H1 (cell line): ENCODE results near the gene ARHGEF11. TPM values are rescaled to one million over a fixed set of nuclear protein-coding genes. Genes with fewer than 3 reads are reported as not detected.

Experiments
- CTCF ChIA-PET: fragments of 300-600 bp; sonication (Branson Sonifier 250); formaldehyde crosslinking; loops from one replicate; lab custom pipeline; 2021; ENCODE audit not compliant: partially characterized antibody; lab: Charles Lee
- POLR2A ChIA-PET: fragments of 300-600 bp; sonication (Branson Sonifier 250); formaldehyde crosslinking; loops from one replicate; lab custom pipeline; 2021; ENCODE audit warnings: inconsistent platforms; ENCODE audit not compliant: partially characterized antibody; lab: Charles Lee
- DNase-seq, 2 experiments: peaks; one replicate each; pipeline versions ENCODE4 v3.0.0 to v3.0.0-alpha.2; 2010 to 2022; ENCODE audit warnings: low spot score in 2 of 2, low read depth in 1 of 2, mixed read lengths in 1 of 2
- FAIRE-seq: peaks from 2 replicates; lab custom pipeline; 2011; peaks lifted over from hg19 to GRCh38; lab: Jason Lieb, UNC
- H2AFZ ChIP-seq: 2 replicates; pipeline ENCODE4 v1.8.1; 2012; ENCODE audit warnings: low read length, inconsistent platforms
- H2AK5ac ChIP-seq: 2 replicates; pipeline ENCODE4 v1.6.1; 2013; ENCODE audit warnings: low read depth, low read length
- H2BK120ac ChIP-seq: replicated peaks from 2 replicates; pipeline ENCODE3; 2013; ENCODE audit warnings: low read depth, low read length, inconsistent platforms
- H2BK12ac ChIP-seq: 2 replicates; pipeline ENCODE4 v1.6.1; 2013; ENCODE audit warnings: low read depth, low read length
- H2BK15ac ChIP-seq: 2 replicates; pipeline ENCODE4 v1.6.1; 2013; ENCODE audit warnings: low read length
- H2BK20ac ChIP-seq: 2 replicates; pipeline ENCODE4 v1.6.1; 2013; ENCODE audit warnings: low read length
- H2BK5ac ChIP-seq: 2 replicates; pipeline ENCODE4 v1.6.1; 2013; ENCODE audit warnings: low read depth, low read length
- H3K14ac ChIP-seq: 2 replicates; pipeline ENCODE4 v1.6.1; 2013; ENCODE audit warnings: inconsistent platforms; ENCODE audit not compliant: insufficient read length
- H3K18ac ChIP-seq: 2 replicates; pipeline ENCODE4 v1.6.1; 2013; ENCODE audit warnings: low read length; ENCODE audit errors: extremely low read depth
- H3K23ac ChIP-seq: 2 replicates; pipeline ENCODE4 v1.6.1; 2013; ENCODE audit warnings: inconsistent platforms; ENCODE audit not compliant: insufficient read length
- H3K23me2 ChIP-seq: 2 replicates; pipeline ENCODE4 v1.6.1; 2013; ENCODE audit warnings: low read depth, low read length
- H3K27ac ChIP-seq: 2 replicates; pipeline ENCODE4 v1.6.1; 2011; ENCODE audit warnings: low read depth, low read length, inconsistent platforms
- H3K27me3 ChIP-seq, 4 experiments: replicated peaks in 1 of 4; 1 replicate in 1 of 4; 2 replicates in 3 of 4; pipeline versions ENCODE4 v1.6.1 to v1.8.1; 2011 to 2013; ENCODE audit warnings: low read length in 3 of 4, mild to moderate bottlenecking in 3 of 4, inconsistent platforms in 2 of 4, mixed read lengths in 2 of 4, moderate library complexity in 1 of 4; ENCODE audit not compliant: control insufficient read depth in 3 of 4, insufficient read depth in 3 of 4; ENCODE audit errors: extremely low read depth in 1 of 4
- H3K36me3 ChIP-seq, 4 experiments: 2 replicates each; pipeline versions ENCODE4 v1.6.1 to v1.8.1; 2011 to 2013; ENCODE audit warnings: mild to moderate bottlenecking in 4 of 4, low read length in 3 of 4, moderate library complexity in 2 of 4, control low read depth in 1 of 4, inconsistent platforms in 1 of 4; ENCODE audit not compliant: insufficient read depth in 4 of 4, control insufficient read depth in 2 of 4
- H3K4ac ChIP-seq: replicated peaks from 2 replicates; pipeline ENCODE3; 2013; ENCODE audit warnings: low read length, low read depth, mixed read lengths, inconsistent platforms; ENCODE audit not compliant: insufficient read length
- H3K4me1 ChIP-seq, 4 experiments: replicated peaks in 1 of 4; 1 replicate in 1 of 4; 2 replicates in 3 of 4; pipeline versions ENCODE4 v1.6.1 to v1.8.1; 2011 to 2013; ENCODE audit warnings: low read length in 3 of 4, inconsistent platforms in 2 of 4, mixed read lengths in 1 of 4; ENCODE audit not compliant: insufficient read depth in 4 of 4, control insufficient read depth in 3 of 4
- H3K4me2 ChIP-seq, 2 experiments: 2 replicates each; pipeline versions ENCODE4 v1.6.1 to v1.8.1; 2011 to 2013; ENCODE audit warnings: low read depth in 2 of 2, low read length in 2 of 2, control low read depth in 1 of 2, inconsistent platforms in 1 of 2, mild to moderate bottlenecking in 1 of 2; ENCODE audit not compliant: insufficient read depth in 1 of 2
- H3K4me3 ChIP-seq, 4 experiments: fragments of 200-600, 300-600 bp in 1 of 4; sonication (generic), shearing (Covaris generic), sonication (Bioruptor Twin) in 1 of 4; 2 replicates each; pipeline versions ENCODE4 v1.5.1 to v1.8.1; 2011 to 2016; ENCODE audit warnings: low read length in 4 of 4, low read depth in 3 of 4, control low read depth in 2 of 4, inconsistent platforms in 2 of 4, mild to moderate bottlenecking in 2 of 4, mixed read lengths in 1 of 4, moderate library complexity in 1 of 4; ENCODE audit not compliant: insufficient read depth in 2 of 4; ENCODE audit errors: extremely low read depth in 1 of 4
- H3K56ac ChIP-seq: replicated peaks from 2 replicates; pipeline ENCODE3; 2013; ENCODE audit warnings: low read depth, mild to moderate bottlenecking, mixed read lengths, low read length, inconsistent platforms; ENCODE audit not compliant: insufficient read length
- H3K79me1 ChIP-seq: 2 replicates; pipeline ENCODE4 v1.6.1; 2013; ENCODE audit warnings: low read depth, low read length, control low read depth
- H3K79me2 ChIP-seq, 2 experiments: 2 replicates each; pipeline versions ENCODE4 v1.6.1 to v1.8.1; 2012 to 2013; ENCODE audit warnings: low read length in 2 of 2, mild to moderate bottlenecking in 2 of 2, inconsistent platforms in 1 of 2; ENCODE audit not compliant: insufficient read depth in 2 of 2, control insufficient read depth in 1 of 2
- H3K9ac ChIP-seq, 4 experiments: replicated peaks in 1 of 4; 1 replicate in 1 of 4; 2 replicates in 3 of 4; pipeline versions ENCODE4 v1.6.1 to v1.8.1; 2011 to 2013; ENCODE audit warnings: low read depth in 3 of 4, low read length in 3 of 4, control low read depth in 2 of 4, mild to moderate bottlenecking in 2 of 4, moderate library complexity in 2 of 4, inconsistent platforms in 1 of 4; ENCODE audit errors: extremely low read depth in 1 of 4
- H3K9me3 ChIP-seq, 2 experiments: 2 replicates each; pipeline versions ENCODE4 v1.6.1 to v1.8.1; 2012 to 2013; ENCODE audit warnings: mild to moderate bottlenecking in 2 of 2, moderate library complexity in 2 of 2, control low read depth in 1 of 2, inconsistent platforms in 1 of 2, low read depth in 1 of 2, low read length in 1 of 2, mixed read lengths in 1 of 2; ENCODE audit not compliant: insufficient read depth in 2 of 2
- H4K20me1 ChIP-seq, 2 experiments: replicated peaks in 1 of 2; 2 replicates each; pipeline versions ENCODE3 to v1.8.1; 2011 to 2013; ENCODE audit warnings: inconsistent platforms in 2 of 2, low read length in 2 of 2, mild to moderate bottlenecking in 1 of 2; ENCODE audit not compliant: insufficient read depth in 2 of 2, control insufficient read depth in 1 of 2
- H4K5ac ChIP-seq: 2 replicates; pipeline ENCODE4 v1.6.1; 2013; ENCODE audit warnings: low read length, low read depth, mixed read lengths, inconsistent platforms; ENCODE audit not compliant: insufficient read length
- H4K8ac ChIP-seq: 2 replicates; pipeline ENCODE4 v1.8.0; 2013; ENCODE audit warnings: mild to moderate bottlenecking, moderate library complexity, low read length, inconsistent platforms; ENCODE audit not compliant: insufficient read depth; ENCODE audit errors: extremely low read depth
- H4K91ac ChIP-seq: replicated peaks from 2 replicates; pipeline ENCODE3; 2013; ENCODE audit warnings: low read length, mixed read lengths, inconsistent platforms; ENCODE audit not compliant: insufficient read length
- BCL11A ChIP-seq, 2 experiments: IDR thresholded peaks; one replicate each; pipeline ENCODE4 v1.6.1; 2011; ENCODE audit warnings: low read depth in 2 of 2, low read length in 2 of 2, mild to moderate bottlenecking in 2 of 2
- CEBPB ChIP-seq: IDR thresholded peaks from 2 replicates; pipeline ENCODE4 v1.6.1; 2012; ENCODE audit warnings: low read depth, low read length
- SIN3A ChIP-seq, 2 experiments: IDR thresholded peaks in 1 of 2; conservative IDR thresholded peaks in 1 of 2; 2 replicates each; pipeline ENCODE4 v1.6.1; 2011 to 2012; ENCODE audit warnings: low read length in 2 of 2, improper control_type of control experiment in 1 of 2, low read depth in 1 of 2, mild to moderate bottlenecking in 1 of 2
- SP2 ChIP-seq: IDR thresholded peaks from 2 replicates; pipeline ENCODE4 v1.6.1; 2012; ENCODE audit warnings: mild to moderate bottlenecking, low read length, inconsistent platforms
- TCF12 ChIP-seq: IDR thresholded peaks from 2 replicates; pipeline ENCODE4 v1.6.1; 2011; ENCODE audit warnings: low read depth, mild to moderate bottlenecking, low read length
- WGBS, 2 experiments: shearing (Covaris generic) in 1 of 2; methylation state at CpG; one replicate each; pipeline versions ENCODE4 v1.1.6 to v1.1.7; 2013 to 2015; ENCODE audit warnings: low lambda C conversion rate in 2 of 2, mixed read lengths in 2 of 2, inconsistent platforms in 1 of 2, low coverage in 1 of 2, missing lambda C conversion rate in 1 of 2; ENCODE audit not compliant: insufficient replicate concordance in 2 of 2, insufficient coverage in 1 of 2, insufficient read length in 1 of 2; ENCODE audit errors: extremely low coverage in 1 of 2, missing lambda C conversion rate in 1 of 2; 5-methylcytosine and 5-hydroxymethylcytosine counted together
- polyA plus RNA-seq, 7 experiments: library from polyadenylated mRNA; depleted of rRNA in 3 of 7; stranded (reverse) in 5 of 7; unstranded in 2 of 7; fragments of >200 nt in 5 of 7; fragments of 200-250 nt in 2 of 7; gene quantifications; 1 replicate in 5 of 7; 2 replicates in 1 of 7; 4 replicates in 1 of 7; pipeline versions ENCODE4 v1.2.1 to v1.2.3, GENCODE V29; 2011 to 2013; ENCODE audit warnings: missing spikeins in 2 of 7, mixed read lengths in 2 of 7
- total RNA-seq: library from RNA; stranded (reverse); fragmentation: NEBNext Ultra II Directional; extraction: Animal tissue kit (Norgen Biotek cat#: 25700); gene quantifications from 2 replicates; pipeline ENCODE4 v1.2.1, GENCODE V29; 2021
- TF ChIP-seq, protein P1 (sequence below): IDR thresholded peaks from 2 replicates; pipeline ENCODE4 v1.6.1; 2012; ENCODE audit warnings: low read length, inconsistent platforms

Gene ARHGEF11
- total and polyA plus RNA-seq, 2 of the 8 experiments (the other 6 are each of a cell fraction or from before 2014, with no cell fraction given): 19.9 to 33.1 TPM

DNA sequence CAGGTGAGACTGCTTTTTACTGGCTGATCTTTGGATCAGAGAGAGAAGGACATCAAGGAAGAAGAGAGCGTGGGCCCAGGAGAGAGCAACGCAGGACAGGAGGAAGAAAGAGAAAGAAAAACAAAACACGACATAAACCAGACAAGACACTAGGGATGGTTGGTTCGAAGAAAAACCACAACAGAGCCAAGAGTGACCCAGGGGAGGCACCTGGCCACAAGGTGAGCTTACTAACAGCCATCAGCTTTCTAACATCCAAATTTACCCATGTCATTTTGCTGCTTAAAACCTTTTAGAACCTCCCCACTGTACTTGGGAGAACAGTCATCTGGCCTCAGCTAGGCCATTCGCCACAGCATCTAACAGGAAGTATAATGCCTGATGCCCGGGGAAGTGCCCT is 57.8 kb downstream of the ARHGEF11 start:
- H2BK20ac ChIP-seq: no peak overlapping the region
- no peak overlapping the region for H3K18ac ChIP-seq
- H3K79me2 ChIP-seq: peaks cover 0 to 3% of the 10 kb centered on the region in 2 experiments; a peak in 1 of 4 replicates
- H3K4me1 ChIP-seq: peaks cover 0 to 3% (median 0%) of the 10 kb centered on the region in 4 experiments; a peak in 1 of 7 replicates
- no peak overlapping the region for H2AK5ac ChIP-seq
- H2BK15ac ChIP-seq: no peak overlapping the region
- H3K4me2 ChIP-seq: no peak overlapping the region
- H3K14ac ChIP-seq: no peak overlapping the region
- H3K27me3 ChIP-seq: no peaks in the 10 kb centered on the region; a peak in 1 of 7 replicates
- ChIA-PET CTCF (interaction anchor here (0.7 to 1.6 kb wide), 4 partner anchors 8 to 40 kb away, joined by 3 to 7 read pairs (median 4); no protein-coding TSS in a partner anchor), POLR2A (no interaction called here)
- H3K23me2 ChIP-seq: no peaks in the 10 kb centered on the region; the same call in 1 of the 2 replicates
- H3K4ac ChIP-seq: no peak overlapping the region
- H2AFZ ChIP-seq: no peak overlapping the region
- no peak overlapping the region for H3K9ac ChIP-seq
- H2BK12ac ChIP-seq: no peak overlapping the region
- DNase-seq: peak in 1 of 2 experiments; percentile 31
- TF ChIP-seq SP2 (no peak), CEBPB (no peak), BCL11A (IDR thresholded peaks at IDR 0.05; ENCODE audit: low read depth in 2 of 2, low read length in 2 of 2) (no peak), SIN3A (conservative IDR thresholded peaks at IDR 0.05 in 1 of 2, IDR thresholded peaks at IDR 0.05 in 1 of 2; ENCODE audit: low read depth in 1 of 2, low read length in 2 of 2) (no peak), TCF12 (no peak)
- TF ChIP-seq, protein P1, sequence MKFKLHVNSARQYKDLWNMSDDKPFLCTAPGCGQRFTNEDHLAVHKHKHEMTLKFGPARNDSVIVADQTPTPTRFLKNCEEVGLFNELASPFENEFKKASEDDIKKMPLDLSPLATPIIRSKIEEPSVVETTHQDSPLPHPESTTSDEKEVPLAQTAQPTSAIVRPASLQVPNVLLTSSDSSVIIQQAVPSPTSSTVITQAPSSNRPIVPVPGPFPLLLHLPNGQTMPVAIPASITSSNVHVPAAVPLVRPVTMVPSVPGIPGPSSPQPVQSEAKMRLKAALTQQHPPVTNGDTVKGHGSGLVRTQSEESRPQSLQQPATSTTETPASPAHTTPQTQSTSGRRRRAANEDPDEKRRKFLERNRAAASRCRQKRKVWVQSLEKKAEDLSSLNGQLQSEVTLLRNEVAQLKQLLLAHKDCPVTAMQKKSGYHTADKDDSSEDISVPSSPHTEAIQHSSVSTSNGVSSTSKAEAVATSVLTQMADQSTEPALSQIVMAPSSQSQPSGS: no peak
- FAIRE-seq: no peak
- H4K5ac ChIP-seq: no peak overlapping the region
- peaks cover 6% of the 10 kb centered on the region; the same call in 1 of the 2 replicates for H3K79me1 ChIP-seq
- H3K9me3 ChIP-seq: no peaks in the 10 kb centered on the region
- H3K56ac ChIP-seq: no peak overlapping the region
- H3K4me3 ChIP-seq: no peak overlapping the region
- WGBS, 2 experiments: 91% methylated on average over 6 of the region's 6 CpGs; no CpG with 5 or more reads in 1 of the 2 experiments
- H4K20me1 ChIP-seq: peaks cover 3 to 7% of the 10 kb centered on the region in 2 experiments
- H2BK120ac ChIP-seq: no peak overlapping the region
- H3K36me3 ChIP-seq: peaks cover 2 to 16% (median 7%) of the 10 kb centered on the region in 4 experiments; a peak in 5 of 8 replicates
- H4K91ac ChIP-seq: no peak overlapping the region
- H3K23ac ChIP-seq: no peak overlapping the region
- H3K27ac ChIP-seq: no peak overlapping the region
- H4K8ac ChIP-seq: no peak overlapping the region
- H2BK5ac ChIP-seq: no peak overlapping the region
